HG03378 (cell line): ENCODE results near the gene DTX3.
"Not testable (repeated sequence)": the region's sequence is repeated elsewhere in the genome, so short reads cannot be mapped to it uniquely, and the experiment has no call there.

ENCODE experiments used
- ATAC-seq: cut with Tn5 transposase; IDR thresholded peaks from one replicate; pipeline ENCODE4 v1.9.1; 2021; ENCODE audit warnings: mild to moderate bottlenecking, moderate library complexity; ENCODE audit not compliant: unreplicated experiment

DTX3 gene

DNA sequence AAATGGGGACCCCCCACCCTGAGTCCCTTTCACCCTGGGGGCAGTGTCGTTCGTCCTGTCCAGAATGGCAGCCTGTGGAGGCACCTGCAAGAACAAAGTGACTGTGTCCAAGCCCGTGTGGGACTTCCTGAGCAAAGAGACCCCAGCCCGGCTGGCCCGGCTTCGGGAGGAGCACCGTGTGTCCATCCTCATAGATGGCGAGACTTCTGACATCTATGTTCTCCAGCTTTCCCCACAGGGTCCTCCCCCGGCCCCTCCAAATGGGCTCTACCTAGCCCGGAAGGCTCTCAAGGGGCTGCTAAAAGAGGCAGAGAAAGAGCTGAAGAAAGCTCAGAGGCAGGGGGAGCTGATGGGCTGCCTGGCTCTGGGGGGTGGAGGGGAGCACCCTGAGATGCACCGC is 2.2 kb downstream of the DTX3 start:
- no peak for ATAC-seq

DNA sequence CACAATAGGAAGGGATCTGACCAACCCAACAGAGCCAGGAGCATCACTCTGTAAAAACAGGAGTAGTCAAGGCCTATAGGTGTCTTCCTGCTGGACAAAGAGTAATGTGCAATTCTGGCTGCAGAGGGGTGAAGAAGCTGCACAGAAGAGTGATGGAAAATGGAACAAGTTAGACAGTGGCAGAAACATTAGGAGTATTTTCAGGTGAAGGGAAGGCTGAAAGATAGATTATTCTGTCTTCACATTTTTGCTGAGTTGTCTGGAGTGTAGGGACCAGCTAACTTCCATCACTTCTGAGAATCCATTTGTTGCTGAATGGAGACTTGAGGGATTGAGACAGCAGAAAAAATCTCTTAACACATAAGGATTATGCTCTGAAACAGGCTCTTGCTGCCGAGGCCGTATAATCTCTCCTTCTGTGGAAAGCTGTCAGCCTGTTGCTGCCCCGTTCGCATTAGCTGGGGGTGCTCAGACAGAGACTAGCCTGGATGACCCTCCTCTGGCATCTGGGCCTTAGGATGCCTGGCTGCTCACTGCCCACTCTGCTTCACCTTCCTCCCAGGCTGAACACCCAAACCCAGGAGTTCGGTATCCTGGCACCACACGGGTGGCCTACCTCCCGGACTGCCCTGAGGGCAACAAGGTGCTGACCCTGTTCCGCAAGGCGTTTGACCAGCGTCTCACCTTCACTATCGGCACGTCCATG is 3.5 kb downstream of the DTX3 start:
- no peak for ATAC-seq

DNA sequence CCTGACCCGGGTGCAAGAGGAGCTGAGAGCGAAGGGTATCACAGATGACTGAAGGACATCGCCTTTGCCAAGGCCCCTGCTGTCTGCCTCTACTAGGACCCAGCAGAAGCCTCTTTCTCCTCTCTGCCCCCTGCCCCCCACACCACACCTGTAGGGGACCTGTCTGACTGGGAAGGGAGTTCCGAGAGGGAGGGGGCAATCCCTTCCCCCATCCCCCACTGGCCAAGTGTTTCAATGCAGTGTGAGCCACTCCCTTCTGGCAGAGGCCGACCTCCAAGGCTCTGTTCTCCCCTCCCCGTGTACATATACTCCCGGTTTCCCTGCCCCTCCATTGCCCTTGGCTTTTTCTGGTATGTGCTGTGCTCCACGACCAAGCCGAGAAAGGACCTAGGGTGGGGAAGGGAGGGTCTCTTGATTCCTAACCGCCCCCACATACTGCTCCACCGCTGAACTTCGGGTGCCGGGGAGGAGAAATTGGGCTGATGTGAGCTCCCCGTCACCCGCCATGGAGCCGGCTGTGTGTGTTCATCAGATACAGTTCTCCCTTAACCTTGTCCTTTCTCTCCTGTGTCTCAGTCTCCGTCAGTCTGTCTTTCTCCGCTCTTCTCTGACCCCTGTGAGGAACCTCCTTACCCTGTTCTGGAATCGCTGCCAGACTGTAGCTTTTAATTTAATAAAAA is 4.6 kb downstream of the DTX3 start:
- no peak for ATAC-seq

DNA sequence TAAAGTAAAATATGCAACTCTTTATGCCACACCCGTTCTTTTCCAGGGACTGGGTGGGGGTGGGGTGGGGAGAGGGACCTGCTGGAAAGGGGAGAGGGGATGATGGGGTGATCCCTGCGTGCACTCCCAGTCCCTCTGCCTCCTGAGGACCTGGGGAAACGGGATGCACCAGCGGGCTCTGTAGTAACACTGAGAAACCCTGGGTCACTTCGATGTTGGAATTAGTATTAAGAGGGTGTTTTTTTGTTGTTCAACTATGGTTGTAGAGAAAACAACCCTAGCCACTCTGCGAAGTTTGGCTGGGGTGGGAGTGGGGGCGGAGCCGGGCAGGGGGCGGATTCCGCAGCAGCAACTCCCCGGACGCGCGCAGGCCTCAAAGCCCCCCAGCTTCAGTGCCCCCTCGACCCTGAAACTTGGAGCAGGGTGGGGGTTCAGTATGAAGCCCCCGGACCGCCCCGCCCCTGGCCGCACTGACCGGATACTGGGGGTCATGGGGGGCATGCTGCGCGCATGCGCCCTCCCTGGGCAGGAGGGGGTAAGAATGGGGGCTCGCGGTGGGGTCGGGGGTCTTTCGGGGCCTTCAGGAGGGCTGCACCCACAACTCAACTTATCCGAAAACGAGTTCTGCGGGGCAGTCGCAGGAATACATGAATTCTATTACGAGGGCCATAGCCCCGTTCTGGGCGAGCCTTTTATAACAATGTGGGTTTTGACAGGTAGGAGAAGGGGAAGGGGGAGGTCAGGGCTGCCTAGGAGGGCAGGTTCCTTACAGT is 5.3 kb downstream of the DTX3 start:
- no peak for ATAC-seq

DNA sequence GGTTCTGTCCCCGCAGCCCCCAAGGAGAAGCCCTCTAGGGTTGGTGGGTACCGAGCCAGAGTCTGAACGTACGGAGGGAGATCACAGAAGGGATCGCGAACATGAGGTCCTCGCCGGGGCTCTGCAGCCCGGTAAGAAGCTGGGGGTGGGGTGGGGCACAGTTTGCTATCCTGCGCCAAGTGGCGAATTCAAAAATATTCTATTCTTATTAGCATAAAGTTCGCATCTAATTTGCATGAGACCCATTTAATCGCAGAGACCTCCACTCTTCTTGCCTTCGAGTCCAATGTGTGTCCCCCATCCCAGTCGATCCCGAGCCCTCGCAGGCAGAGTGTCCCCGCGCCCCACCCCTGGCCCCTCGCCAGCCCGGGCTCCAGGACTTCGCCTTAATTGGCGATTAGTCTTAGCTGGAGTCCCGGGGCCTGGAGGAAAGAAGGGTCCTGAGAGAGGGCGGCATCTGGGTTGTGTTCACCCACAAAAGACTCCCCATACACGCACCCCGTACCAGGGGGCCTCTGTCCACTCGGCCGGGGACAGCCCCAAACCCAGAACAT is 6.0 kb downstream of the DTX3 start:
- no peak for ATAC-seq

DNA sequence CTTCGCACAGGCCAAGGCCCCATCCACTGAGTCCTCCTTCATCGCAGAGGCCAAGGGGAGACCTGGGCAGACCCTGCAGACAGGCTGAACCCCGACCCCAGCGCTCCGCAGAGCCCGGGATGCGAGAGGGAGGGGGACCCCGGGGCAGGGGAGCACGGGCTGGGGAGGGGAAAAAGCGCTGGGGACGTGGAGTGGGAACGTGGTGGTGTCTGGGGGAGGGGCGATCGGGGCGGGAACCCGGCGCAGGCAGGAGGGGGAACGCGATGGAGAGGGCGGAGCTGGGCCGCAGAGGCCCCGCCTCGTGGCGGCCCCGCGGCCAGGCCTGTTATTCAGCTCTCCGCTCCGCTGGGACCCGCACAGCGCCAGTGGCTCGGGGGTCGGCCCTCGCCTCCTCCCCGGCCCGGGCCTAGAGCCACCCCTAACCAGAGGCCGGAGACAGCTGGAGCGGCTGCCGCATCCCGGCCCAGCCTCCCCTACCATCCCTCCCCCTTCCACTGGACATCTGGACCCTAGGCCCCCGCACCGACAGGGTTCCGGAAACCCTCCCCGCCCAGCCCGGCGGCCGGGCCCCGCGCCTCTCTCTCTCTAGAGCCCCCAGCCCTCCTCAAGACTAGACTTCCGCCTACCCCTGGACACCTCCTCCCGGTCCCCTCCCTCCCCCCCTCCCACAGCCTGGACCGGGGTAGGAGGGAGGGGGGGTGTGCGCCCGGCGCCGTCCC is 6.6 kb downstream of the DTX3 start, which contains the start of gene ARHGEF25:
Gene ARHGEF25 (plus strand): TSS at position 328 of the 719 bp plus-strand sequence. CDS start 460 bp downstream, outside the sequence.
- ATAC-seq = no peak

DNA sequence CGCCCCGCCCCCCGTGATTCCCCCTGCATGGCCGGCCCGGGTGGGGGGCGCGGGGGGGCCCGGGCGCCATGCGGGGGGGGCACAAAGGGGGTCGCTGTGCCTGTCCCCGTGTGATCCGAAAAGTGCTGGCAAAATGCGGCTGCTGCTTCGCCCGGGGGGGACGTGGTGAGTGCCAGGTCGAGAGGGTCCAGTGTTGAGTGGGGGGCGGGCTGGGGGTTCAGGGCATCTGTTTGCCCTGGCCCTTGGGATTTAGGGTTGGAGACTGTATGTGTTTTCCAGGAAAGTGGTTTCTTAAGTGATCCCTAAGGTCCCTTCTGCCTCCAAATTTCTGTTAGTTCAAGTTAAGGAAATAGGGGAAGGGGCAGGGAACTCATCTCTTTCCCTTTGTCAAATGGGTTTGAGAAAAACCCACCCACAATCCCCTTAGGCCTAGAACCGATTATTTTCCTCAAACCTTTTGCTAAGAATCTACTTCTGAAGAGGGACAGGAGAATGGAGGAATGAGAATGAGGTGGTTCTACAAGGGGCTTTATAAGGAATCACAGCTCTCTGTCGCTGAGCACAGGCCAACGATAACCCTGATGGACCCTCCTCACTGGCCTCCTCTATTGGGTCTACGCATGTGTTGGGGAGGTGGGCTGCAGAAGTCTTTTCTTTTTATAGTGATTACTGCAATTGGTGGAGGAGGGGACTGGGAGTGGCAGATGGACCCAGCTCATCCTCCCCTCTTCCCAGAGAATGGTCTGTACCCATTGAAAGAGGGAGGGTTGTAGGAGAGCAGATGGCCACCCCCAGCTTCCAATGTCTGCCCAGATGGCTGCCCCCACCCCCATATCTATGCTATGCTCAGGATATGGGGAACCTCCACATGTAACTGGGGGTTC is 7.4 kb downstream of the DTX3 start:
- no peak for ATAC-seq

DNA sequence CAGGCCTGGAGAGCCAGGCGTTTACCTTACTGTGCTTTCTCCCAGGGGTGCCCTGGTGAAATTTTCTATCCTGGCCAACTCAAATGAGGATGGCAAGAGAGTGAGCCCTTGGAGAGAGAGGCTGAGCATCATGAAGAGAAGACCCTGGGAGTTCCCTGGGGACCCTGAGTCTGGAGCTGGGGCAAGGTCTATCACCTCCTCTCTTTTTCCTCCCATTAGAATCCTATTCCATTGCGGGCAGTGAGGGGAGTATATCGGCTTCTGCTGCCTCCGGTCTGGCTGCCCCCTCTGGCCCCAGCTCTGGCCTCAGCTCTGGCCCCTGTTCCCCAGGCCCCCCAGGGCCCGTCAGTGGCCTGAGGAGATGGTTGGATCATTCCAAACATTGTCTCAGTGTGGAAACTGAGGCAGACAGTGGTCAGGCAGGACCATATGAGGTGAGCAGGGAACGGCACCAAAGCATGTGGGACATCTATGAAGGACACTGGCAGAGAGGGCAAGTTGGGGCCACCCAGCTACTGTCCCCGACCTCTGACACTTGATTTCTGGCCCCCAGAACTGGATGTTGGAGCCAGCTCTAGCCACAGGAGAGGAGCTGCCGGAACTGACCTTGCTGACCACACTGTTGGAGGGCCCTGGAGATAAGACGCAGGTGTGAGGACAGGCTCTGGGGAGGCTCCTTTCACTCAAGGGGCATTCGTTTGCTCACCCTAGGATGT is 8.2 kb downstream of the DTX3 start:
- ATAC-seq = no peak

DNA sequence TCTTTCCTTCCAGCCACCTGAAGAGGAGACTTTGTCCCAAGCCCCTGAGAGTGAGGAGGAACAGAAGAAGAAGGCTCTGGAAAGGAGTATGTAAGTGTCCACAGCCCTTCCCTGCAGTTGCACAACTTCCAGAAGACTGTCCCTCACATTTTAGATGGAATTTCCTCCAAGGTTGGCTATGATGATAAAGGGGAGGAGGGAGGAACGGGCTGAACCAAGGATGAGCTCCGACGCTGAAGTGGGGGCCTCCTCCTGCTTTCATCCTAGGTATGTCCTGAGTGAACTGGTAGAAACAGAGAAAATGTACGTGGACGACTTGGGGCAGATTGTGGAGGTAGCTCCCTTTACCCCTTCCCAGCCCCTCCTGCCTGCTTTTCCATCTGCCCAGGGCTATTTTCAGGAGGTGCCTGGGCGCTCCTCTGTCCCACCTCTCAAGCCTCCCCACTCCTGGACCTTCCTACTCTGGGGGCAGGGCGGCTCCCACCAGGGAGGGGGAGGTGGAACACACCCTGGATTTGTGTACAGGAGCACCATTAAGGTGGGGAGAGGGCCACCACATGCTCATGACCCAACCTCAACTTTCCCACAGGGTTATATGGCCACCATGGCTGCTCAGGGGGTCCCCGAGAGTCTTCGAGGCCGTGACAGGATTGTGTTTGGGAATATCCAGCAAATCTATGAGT is 8.9 kb downstream of the DTX3 start:
- no peak for ATAC-seq

DNA sequence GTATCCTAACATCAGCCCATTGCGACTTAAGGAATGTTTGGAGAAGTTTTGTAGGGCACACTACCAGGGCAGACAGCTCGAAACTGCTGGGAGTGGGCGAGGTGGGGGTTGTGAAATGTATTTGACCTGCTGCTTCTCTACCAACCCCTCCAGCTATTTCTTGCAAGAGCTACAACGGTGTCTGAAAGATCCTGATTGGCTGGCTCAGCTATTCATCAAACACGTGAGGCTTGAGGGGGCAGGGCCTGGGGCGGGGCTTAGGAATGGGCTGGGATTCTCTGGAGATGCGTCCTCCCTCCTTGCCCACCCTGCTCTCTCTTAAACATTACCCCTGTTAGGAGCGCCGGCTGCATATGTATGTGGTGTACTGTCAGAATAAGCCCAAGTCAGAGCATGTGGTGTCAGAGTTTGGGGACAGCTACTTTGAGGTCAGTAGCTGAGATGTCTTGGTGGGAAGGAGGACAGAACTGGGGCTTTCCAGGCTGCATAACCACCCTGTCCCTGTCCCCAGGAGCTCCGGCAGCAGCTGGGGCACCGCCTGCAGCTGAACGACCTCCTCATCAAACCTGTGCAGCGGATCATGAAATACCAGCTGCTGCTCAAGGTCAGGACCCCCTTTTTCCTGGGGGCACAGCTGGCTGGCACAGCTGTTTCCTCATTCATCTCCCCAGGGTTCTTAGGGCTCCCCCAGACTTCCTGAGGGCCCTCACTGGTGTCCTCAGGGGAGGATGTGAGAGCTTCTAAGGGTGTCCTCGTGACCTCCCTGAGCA is 9.7 kb downstream of the DTX3 start:
- peak; percentile 60 for ATAC-seq

DNA sequence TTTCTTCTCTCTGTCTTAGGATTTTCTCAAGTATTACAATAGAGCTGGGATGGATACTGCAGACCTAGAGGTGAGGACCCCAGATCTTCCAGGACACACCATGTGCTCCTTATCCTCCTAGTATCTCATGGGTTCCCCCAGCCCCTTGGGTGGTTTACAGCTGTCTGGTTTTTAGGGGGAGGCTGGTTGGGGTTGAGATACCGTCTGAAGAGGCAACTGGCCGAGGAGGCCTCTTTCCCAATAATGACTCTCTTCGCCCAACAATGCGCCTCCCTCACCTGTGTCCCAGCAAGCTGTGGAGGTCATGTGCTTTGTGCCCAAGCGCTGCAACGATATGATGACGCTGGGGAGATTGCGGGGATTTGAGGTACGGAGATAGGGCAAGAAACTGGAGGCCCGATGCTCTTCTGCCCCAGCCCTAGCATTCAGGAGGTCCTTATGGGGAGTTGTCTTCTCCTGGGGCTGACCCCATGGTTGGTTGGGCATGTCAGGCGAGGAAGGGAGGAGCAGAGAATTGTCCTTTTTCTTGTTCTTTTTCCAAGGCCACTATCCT is 10.4 kb downstream of the DTX3 start:
- no peak for ATAC-seq

DNA sequence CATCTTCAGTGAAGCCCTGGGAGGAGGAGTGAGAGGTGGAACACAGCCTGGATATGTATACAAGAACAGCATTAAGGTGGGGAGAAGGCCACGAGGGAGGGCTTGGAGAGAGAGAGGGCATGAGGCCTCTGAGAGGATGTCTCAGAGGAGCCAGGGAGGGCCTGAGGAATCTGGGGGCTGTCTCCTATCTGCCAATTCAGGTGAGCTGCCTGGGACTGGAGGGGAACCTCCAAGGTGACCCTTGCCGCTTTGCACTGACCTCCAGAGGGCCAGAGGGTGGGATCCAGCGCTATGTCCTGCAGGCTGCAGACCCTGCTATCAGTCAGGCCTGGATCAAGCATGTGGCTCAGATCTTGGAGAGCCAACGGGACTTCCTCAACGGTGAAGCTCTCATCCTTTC is 11.0 kb downstream of the DTX3 start:
- no peak for ATAC-seq

DNA sequence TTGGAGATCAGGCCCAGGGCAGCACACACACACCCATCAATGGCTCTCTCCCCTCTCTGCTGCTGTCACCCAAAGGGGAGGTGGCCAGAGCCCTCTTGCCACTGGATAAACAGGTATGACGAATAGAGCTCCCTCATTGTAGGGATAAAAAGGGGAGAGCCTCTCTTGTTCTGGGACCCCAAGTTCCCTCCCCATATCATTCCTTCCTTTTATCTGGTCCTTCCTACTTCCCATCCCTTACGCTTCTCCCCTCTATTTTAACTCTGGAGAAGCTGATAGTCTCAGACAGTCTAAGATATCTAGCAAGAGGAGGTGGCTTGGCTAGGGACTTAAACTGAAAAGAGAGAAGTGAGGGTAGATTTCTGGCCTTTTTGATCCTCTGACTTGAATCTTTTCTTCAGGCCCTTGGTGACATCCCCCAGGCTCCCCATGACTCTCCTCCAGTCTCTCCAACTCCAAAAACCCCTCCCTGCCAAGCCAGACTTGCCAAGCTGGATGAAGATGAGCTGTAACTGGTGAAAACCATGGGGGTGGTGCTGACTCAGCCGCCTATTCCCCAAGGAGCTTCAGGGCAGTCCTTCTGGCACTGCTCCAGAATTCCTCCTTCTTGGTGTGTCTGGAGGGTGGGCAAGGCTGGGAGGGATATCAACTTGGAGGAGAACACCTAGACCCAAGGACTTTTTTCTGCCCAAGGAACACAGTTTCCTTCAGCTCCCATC is 11.9 kb downstream of the DTX3 start:
- ATAC-seq = no peak

DNA sequence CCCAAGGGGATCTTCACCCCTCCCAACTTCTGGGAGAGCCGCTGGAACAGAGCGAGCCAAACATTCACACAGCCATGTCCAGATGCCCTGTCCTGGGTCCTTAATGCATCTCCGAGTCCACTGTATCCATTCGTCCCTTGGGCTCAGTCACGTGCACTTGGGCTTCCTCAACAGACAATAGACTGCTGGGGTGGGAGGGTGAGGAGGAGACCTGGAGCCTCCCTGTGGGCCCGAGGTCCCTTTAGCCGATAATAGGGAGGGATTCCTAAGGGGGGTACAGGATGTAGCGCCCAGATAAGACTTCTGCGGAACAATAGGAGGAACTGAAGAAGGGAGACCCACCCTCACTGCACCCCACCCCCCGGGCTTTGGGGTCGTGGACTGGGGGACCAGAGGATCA is 13.3 kb downstream of the DTX3 start:
- ATAC-seq = no peak

DNA sequence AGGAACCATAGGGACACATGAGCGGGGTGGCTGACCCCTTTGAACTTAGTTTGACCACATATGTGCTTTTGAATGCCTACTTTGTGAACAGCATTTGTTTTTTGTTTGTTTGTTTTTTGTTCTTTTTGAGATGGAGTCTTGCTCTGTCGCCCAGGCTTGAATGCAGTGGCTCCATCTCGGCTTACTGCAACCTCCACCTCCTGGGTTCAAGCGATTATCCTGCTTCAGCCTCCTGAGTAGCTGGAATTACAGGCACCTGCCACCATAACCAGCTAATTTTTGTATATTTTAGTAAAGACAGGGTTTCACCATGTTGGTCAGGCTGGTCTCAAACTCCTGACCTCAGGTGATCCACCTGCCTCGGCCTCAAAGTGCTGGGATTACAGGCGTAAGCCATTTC is 13.8 kb downstream of the DTX3 start:
- not testable (repeated sequence) for ATAC-seq

DNA sequence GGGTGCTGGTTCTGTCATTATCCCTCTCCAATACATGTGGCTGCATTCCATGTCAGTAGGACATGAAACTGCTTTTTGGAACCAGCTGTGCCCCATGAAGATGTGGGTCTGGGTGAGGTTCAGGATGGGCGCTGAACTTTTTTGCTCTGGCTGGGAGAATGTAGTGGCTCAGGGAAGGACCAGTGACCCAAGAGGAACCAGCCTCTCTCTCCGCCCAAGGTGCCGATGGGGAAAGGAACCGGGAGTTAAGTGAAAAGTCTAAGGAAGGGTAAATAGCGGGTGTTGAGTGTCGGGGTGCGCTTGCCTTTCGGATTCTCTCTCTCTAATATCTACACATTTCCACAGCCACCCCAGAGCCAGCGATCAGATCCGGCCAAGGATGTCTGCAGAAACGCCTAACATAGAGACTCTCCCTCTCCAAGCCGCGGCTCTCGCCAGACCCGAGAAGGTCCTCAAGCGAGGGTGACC is 14.4 kb downstream of the DTX3 start:
- ATAC-seq = no peak
